ENCODE measurements around the gene EGF.
A peak's percentile ranks its signal among the peaks of the same experiment; 100 is the strongest.
"Not testable (repeated sequence)": the region's sequence is repeated elsewhere in the genome, so short reads cannot be mapped to it uniquely, and the experiment has no call there.

EGF gene

DNA sequence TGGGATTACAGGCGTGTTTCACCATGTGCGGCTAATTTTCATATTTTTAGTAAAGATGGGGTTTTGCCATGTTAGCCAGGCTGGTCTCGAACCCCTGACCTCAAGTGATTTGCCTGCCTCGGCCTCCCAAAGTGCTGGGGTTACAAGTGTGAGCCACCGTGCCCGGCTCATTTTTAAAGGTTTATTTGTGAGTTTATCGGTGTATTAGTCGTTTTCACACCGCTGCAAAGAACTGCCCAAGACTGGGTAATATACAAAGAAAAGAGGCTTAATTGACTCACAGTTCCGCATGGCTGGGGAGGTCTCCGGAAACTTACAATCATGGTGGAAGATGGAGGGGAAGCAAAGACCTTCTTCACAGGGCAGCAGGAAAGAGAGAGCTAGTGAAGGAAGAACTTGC, 126.5 kb downstream of the EGF start:
- not testable (repeated sequence) for DNase-seq (ENCODE audit: low read depth)

GRCh38 chr4:110041735-110042134, 129.1 kb downstream of the EGF start:
- no peak for DNase-seq (ENCODE audit: low read depth)

DNA sequence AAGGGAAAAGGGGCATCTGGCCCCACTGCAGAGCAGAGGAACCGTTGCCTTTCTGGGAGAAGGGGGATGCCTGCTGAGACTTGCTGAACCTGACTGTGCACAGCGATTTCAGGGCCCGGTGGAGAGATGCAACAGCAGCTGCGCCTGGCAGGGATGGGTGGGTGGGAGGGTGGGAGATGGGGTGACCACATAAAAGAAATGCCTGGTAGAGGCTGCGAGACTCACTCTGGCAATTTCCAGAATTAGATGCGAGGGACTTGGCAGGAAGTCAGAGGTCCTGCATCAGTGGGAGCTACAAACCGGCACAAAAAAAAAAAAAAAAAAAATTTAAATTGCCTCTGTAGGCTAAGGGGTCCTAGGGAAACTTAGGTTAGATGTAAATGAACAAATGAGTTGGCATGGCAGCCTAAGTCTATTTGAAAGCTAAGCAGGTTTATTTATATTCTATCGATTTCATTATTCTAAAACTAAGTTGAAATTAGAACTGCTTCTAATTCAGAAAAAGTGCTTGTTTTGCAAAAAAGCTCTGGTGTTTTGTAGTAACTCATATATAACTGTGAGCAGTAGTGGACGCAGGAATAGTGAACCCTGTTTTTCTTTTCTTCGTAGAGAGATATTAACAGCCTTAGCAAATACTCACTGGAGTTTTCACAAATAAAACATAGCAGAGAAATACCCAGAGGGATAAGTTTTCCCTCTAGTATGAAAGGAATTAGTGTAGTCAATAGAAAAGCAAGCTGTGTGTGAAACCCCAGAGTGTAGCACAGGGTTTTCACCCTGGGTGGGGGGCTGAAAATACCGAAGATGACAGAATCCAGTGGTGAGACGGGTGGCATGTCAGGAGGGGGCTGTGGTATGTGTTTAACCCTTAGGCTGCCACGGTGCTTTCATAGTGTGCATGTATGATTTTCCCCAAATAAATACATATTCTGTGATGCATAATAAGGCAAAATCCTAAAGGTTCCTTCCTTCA, 130.1 kb downstream of the EGF start:
- DNase-seq (ENCODE audit: low read depth): no peak

DNA sequence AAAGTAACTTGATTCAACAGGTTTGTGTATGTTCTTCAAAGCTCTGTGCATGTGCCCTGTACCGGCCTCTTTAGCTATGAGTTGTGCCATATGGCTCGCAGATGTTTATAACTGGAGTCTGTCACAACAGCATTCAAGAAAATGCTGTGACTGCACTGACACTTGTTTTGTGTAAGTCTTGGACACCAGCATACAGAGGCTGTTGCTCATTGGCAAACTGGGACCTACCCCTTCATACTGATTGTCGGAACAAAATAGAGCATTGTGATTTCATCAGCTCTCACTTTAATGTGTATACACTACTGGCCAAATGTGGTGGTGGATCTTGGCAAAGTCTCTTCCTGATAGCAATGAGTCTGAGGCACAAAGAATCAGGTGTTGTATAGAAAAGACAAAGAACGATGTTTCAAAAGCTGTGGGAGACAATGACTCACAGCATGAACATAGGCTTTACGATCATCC, 133.9 kb downstream of the EGF start:
- DNase-seq (ENCODE audit: low read depth): no peak

DNA sequence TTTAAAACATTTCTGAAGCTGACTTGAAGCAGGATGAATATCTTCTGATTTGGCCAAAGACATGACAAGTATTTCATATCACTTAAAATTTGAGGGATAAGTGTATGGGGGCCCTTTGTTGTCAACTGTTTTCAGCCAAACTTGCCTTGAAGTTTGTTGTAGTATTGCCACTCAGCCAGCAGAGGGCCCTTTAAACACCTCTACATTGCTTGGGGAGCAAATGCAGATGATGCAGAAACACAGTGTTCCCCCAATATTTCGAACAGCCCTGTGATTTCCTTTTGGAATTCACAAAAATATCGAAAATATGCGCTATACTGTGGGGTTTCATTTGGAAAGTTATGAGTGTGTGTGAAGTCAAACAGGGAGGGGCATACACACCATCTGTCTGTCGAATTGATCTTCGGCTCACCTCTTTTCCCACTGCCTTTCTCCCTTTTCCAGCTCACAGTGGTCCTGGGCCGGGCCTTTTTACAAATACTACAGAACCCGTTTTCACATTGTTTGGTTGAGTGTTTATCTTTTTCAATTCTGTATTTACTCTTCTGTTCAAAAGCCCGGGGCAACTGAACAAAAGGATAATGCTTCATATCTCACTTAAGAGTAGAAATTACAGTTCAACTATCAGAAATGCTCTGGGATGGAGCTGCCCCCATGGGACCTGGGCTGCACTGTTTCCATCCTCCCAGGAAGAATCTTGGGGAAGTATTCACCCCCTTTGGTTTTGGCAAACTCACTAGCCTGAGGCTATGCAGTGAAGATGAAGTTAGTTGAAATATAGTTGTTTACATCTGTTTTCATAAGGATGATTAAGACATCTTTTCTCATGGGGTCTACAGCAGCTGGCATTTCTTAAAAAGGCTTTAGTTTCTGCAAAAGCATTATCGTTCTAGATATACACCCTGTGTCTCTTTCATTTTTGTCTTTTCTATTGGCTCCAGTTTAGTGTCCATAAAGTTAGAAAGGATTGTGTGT, 137.6 kb downstream of the EGF start:
- peak; percentile 23 for DNase-seq (ENCODE audit: low read depth)

- no peak for DNase-seq (ENCODE audit: low read depth)
These were observed 142.6 kb downstream of the EGF start for GRCh38 chr4:110055158-110055768.

GRCh38 chr4:110058677-110059076, 146.0 kb downstream of the EGF start:
- DNase-seq (ENCODE audit: low read depth): no peak

DNA sequence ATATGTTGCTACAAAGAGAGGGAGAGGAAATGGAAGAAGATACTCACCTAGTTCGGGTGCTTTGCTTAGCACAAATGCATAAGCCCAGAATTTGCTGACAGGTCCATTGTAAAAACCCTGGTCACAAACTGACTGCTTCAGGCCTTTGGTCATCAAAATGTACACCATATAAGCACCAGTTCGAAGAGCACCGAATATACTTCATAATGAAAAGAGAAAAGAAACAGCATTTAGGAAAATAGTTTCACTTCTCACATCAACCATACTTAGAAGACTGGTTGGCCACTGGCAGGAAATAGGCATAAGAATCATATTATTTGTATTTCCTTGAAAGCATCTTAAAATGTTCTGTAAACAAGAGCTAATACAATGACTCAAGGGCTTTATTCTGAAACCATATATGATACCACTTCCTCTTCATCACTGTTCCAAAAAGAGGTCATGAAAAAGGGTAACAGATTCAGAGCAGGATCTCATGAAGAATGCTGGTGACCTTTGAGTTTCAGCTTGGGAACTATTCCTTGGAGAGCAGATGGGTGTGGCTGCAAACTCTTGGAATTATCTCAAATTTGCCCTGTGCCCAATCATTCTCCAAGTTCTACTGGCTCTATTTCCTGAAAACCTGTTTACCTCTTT, 147.0 kb downstream of the EGF start:
- no peak for DNase-seq (ENCODE audit: low read depth)

GRCh38 chr4:110061076-110061475, 148.4 kb downstream of the EGF start:
- no peak for DNase-seq (ENCODE audit: low read depth)

Data from activated T-cell treated with anti-CD3 and anti-CD28 coated beads for 48 hours (primary cell).